ENCODE data around the gene TERB2.
"Not testable (repeated sequence)": the region's sequence is repeated elsewhere in the genome, so short reads cannot be mapped to it uniquely, and the experiment has no call there.

DNA sequence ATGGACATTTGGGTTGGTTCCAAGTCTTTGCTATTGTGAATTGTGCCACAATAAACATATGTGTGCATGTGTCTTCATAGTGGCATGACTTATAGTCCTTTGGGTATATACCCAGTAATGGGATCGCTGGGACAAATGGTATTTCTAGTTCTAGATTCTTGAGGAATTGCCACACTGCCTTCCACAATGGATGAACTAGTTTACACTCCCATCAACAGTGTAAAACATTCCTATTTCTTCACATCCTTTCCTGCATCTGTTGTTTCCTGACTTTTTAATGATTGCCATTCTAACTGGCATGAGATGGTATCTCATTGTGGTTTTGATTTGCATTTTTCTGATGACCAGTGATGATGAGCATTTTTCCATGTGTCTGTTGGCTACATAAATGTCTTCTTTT is 58.6 kb downstream of the TERB2 start:
- TF ChIP-seq POLR2AphosphoS5, POLR2A (IDR thresholded peaks at IDR 0.05; ENCODE audit: low read depth, low read length): not testable (repeated sequence)
